HG03039 (cell line): Measurements from ENCODE around the gene CLNK.

ENCODE experiments used
- ATAC-seq: cut with Tn5 transposase; IDR thresholded peaks from one replicate; pipeline ENCODE4 v1.9.1; 2021; ENCODE audit warnings: mild to moderate bottlenecking, moderate library complexity; ENCODE audit not compliant: unreplicated experiment

The CLNK gene

GRCh38 chr4:10460313-10461047 is 224.1 kb downstream of the CLNK start:
- ATAC-seq: no peak

- ATAC-seq: no peak
Measured at GRCh38 chr4:10459305-10459704, 225.3 kb downstream of the CLNK start.

- no peak for ATAC-seq
Measured at GRCh38 chr4:10458177-10458576, 226.4 kb downstream of the CLNK start.

GRCh38 chr4:10457255-10457801 is 227.2 kb downstream of the CLNK start, which contains the start of gene ZNF518B:
TSS of gene ZNF518B (minus strand) at chr4:10457426. CDS start at chr4:10446328, 11,098 bp downstream.
- peak; percentile 66 for ATAC-seq

- peak; percentile 67 for ATAC-seq
Measured at GRCh38 chr4:10456595-10457254, 227.8 kb downstream of the CLNK start.

- no peak for ATAC-seq
Measured at GRCh38 chr4:10456260-10456594, 228.3 kb downstream of the CLNK start.

GRCh38 chr4:10455133-10455532 is 229.4 kb downstream of the CLNK start:
- no peak for ATAC-seq

GRCh38 chr4:10454726-10455125 is 229.8 kb downstream of the CLNK start:
- no peak for ATAC-seq

GRCh38 chr4:10454121-10454520 is 230.4 kb downstream of the CLNK start:
- ATAC-seq: no peak

- no peak for ATAC-seq
Measured at GRCh38 chr4:10448991-10449390, 235.6 kb downstream of the CLNK start.

- no peak for ATAC-seq
Measured at GRCh38 chr4:10442976-10443375, 241.6 kb downstream of the CLNK start.

GRCh38 chr4:10441512-10441911 is 243.1 kb downstream of the CLNK start:
- ATAC-seq: no peak

- ATAC-seq: no peak
Measured at GRCh38 chr4:10438924-10439323, 245.6 kb downstream of the CLNK start.

- no peak for ATAC-seq
Measured at GRCh38 chr4:10437735-10438134, 246.8 kb downstream of the CLNK start.
